ENCODE results near the gene RABGAP1.

RABGAP1 gene

GRCh38 chr9:122904823-122905710 lies 35.8 kb upstream of the RABGAP1 start, which contains the start of gene RC3H2 (continued):
- TF ChIP-seq, protein P1, sequence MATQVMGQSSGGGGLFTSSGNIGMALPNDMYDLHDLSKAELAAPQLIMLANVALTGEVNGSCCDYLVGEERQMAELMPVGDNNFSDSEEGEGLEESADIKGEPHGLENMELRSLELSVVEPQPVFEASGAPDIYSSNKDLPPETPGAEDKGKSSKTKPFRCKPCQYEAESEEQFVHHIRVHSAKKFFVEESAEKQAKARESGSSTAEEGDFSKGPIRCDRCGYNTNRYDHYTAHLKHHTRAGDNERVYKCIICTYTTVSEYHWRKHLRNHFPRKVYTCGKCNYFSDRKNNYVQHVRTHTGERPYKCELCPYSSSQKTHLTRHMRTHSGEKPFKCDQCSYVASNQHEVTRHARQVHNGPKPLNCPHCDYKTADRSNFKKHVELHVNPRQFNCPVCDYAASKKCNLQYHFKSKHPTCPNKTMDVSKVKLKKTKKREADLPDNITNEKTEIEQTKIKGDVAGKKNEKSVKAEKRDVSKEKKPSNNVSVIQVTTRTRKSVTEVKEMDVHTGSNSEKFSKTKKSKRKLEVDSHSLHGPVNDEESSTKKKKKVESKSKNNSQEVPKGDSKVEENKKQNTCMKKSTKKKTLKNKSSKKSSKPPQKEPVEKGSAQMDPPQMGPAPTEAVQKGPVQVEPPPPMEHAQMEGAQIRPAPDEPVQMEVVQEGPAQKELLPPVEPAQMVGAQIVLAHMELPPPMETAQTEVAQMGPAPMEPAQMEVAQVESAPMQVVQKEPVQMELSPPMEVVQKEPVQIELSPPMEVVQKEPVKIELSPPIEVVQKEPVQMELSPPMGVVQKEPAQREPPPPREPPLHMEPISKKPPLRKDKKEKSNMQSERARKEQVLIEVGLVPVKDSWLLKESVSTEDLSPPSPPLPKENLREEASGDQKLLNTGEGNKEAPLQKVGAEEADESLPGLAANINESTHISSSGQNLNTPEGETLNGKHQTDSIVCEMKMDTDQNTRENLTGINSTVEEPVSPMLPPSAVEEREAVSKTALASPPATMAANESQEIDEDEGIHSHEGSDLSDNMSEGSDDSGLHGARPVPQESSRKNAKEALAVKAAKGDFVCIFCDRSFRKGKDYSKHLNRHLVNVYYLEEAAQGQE (tag by site-specific recombination; IDR thresholded peaks at IDR 0.05) = no peak
- no peak for TF ChIP-seq GLI4 (tag by site-specific recombination; IDR thresholded peaks at IDR 0.05)
- TF ChIP-seq ZNF174 (tag by site-specific recombination; IDR thresholded peaks at IDR 0.05) = no peak
- TF ChIP-seq ZNF660 (tag by site-specific recombination; IDR thresholded peaks at IDR 0.05) = 0 out of 2 replicates have a peak, but pooled peaks have one; percentile 12
- no peak for TF ChIP-seq MEIS1 (CRISPR knock-in tag; IDR thresholded peaks at IDR 0.05; ENCODE audit: borderline replicate concordance)
- TF ChIP-seq ZBTB6 (tag by site-specific recombination; IDR thresholded peaks at IDR 0.05) = no peak
- TF ChIP-seq ZNF112 (tag by site-specific recombination; IDR thresholded peaks at IDR 0.05) = no peak
- no peak for TF ChIP-seq ZNF560 (tag by site-specific recombination; IDR thresholded peaks at IDR 0.05; ENCODE audit: borderline replicate concordance)
- no peak for TF ChIP-seq ZNF362 (tag by site-specific recombination; IDR thresholded peaks at IDR 0.05)
- TF ChIP-seq ZNF280C (tag by site-specific recombination; IDR thresholded peaks at IDR 0.05) = no peak
- no peak for TF ChIP-seq HOXA7 (CRISPR knock-in tag; IDR thresholded peaks at IDR 0.05; ENCODE audit: borderline replicate concordance)
- TF ChIP-seq ZNF513 (tag by site-specific recombination; IDR thresholded peaks at IDR 0.05) = peak; percentile 97
- no peak for TF ChIP-seq PRDM6 (tag by site-specific recombination; IDR thresholded peaks at IDR 0.05)
- no peak for TF ChIP-seq ZNF214 (tag by site-specific recombination; IDR thresholded peaks at IDR 0.05; ENCODE audit: borderline replicate concordance)
- no peak for TF ChIP-seq ZNF223 (tag by site-specific recombination; IDR thresholded peaks at IDR 0.05)
- no peak for TF ChIP-seq TRIM28 (IDR thresholded peaks at IDR 0.05; ENCODE audit: borderline replicate concordance, low read length)
- no peak for TF ChIP-seq YY2 (tag by site-specific recombination; IDR thresholded peaks at IDR 0.05)
- no peak for TF ChIP-seq ZNF529 (tag by site-specific recombination; IDR thresholded peaks at IDR 0.05; ENCODE audit: insufficient replicate concordance)
- no peak for TF ChIP-seq MZF1 (tag by site-specific recombination; IDR thresholded peaks at IDR 0.05; ENCODE audit: borderline replicate concordance)
- TF ChIP-seq ZNF701 (tag by site-specific recombination; IDR thresholded peaks at IDR 0.05) = no peak
- TF ChIP-seq ZSCAN23 (tag by site-specific recombination; IDR thresholded peaks at IDR 0.05) = no peak
- TF ChIP-seq SCRT1 (tag by site-specific recombination; IDR thresholded peaks at IDR 0.05; ENCODE audit: borderline replicate concordance) = no peak
- peak; percentile 39 for TF ChIP-seq ZEB2 (tag by site-specific recombination; IDR thresholded peaks at IDR 0.05)
- no peak for TF ChIP-seq ZBTB1 (tag by site-specific recombination; IDR thresholded peaks at IDR 0.05)
- TF ChIP-seq GFI1B (tag by site-specific recombination; IDR thresholded peaks at IDR 0.05) = no peak
- TF ChIP-seq ZNF548 (tag by site-specific recombination; IDR thresholded peaks at IDR 0.05) = no peak
- no peak for TF ChIP-seq ZNF488 (tag by site-specific recombination; IDR thresholded peaks at IDR 0.05)
- TF ChIP-seq ZNF623 (tag by site-specific recombination; IDR thresholded peaks at IDR 0.05) = no peak

All from HEK293 (cell line).